Endodermal cell (in vitro differentiated cells): ENCODE results near the gene KDELR3. TPM values are rescaled to one million over a fixed set of nuclear protein-coding genes. Genes with fewer than 3 reads are reported as not detected.

Experiments used
- DNase-seq: peaks from one replicate; pipeline ENCODE4 v3.0.0-alpha.2; 2017
- H3K27ac ChIP-seq: 2 replicates; pipeline ENCODE4 v1.5.1; 2013; ENCODE audit warnings: mild to moderate bottlenecking, low read depth, low read length, moderate library complexity
- H3K27me3 ChIP-seq: 2 replicates; pipeline ENCODE4 v1.6.1; 2013; ENCODE audit warnings: mild to moderate bottlenecking, low read length, moderate library complexity; ENCODE audit not compliant: insufficient read depth, control insufficient read depth, poor library complexity, severe bottlenecking
- H3K36me3 ChIP-seq: 2 replicates; pipeline ENCODE4 v1.7.0; 2013; ENCODE audit warnings: mild to moderate bottlenecking, low read length, moderate library complexity; ENCODE audit not compliant: control insufficient read depth, insufficient read depth
- H3K4me1 ChIP-seq: one replicate; pipeline ENCODE4 v1.7.0; 2013; ENCODE audit warnings: low read length; ENCODE audit not compliant: control insufficient read depth, insufficient read depth
- H3K4me3 ChIP-seq: 2 replicates; pipeline ENCODE4 v1.5.1; 2013; ENCODE audit warnings: mild to moderate bottlenecking, low read length, moderate library complexity
- H3K9ac ChIP-seq: 2 replicates; pipeline ENCODE4 v1.6.1; 2013; ENCODE audit warnings: mild to moderate bottlenecking, low read length, moderate library complexity; ENCODE audit not compliant: poor library complexity, severe bottlenecking; ENCODE audit errors: extremely low read depth
- H3K9me3 ChIP-seq: 2 replicates; pipeline ENCODE4 v1.6.1; 2013; ENCODE audit warnings: mild to moderate bottlenecking, low read length, moderate library complexity; ENCODE audit not compliant: control insufficient read depth
- H3K27ac Mint-ChIP-seq: 2 replicates; pipeline ENCODE4 v1.8.0; 2020; ENCODE audit warnings: mixed read lengths
- H3K27me3 Mint-ChIP-seq: 2 replicates; pipeline ENCODE4 v1.8.0; 2021; ENCODE audit warnings: mild to moderate bottlenecking, mixed read lengths; ENCODE audit not compliant: insufficient read depth
- H3K36me3 Mint-ChIP-seq: 2 replicates; pipeline ENCODE4 v1.8.0; 2020; ENCODE audit warnings: low read depth, mixed read lengths
- H3K4me1 Mint-ChIP-seq: 2 replicates; pipeline ENCODE4 v1.8.0; 2020; ENCODE audit warnings: mixed read lengths
- H3K4me3 Mint-ChIP-seq: 2 replicates; pipeline ENCODE4 v1.8.0; 2020; ENCODE audit warnings: mild to moderate bottlenecking, moderate library complexity, mixed read lengths
- H3K9me3 Mint-ChIP-seq: 2 replicates; pipeline ENCODE4 v1.8.0; 2020; ENCODE audit warnings: mild to moderate bottlenecking, mixed read lengths
- whole genome bisulfite sequencing, 2 experiments: methylation state at CpG; one replicate each; pipeline versions ENCODE4 v1.1.5 to v1.1.7; 2013; ENCODE audit warnings: missing lambda C conversion rate in 2 of 2, mixed read lengths in 1 of 2; ENCODE audit not compliant: insufficient coverage in 1 of 2, insufficient read length in 1 of 2; 5-methylcytosine and 5-hydroxymethylcytosine counted together
- total RNA-seq, 2 donors: library from RNA; stranded (reverse); fragmentation: NEBNext Ultra II Directional in 1 of 2; extraction: Animal tissue kit (Norgen Biotek cat#: 25700) in 1 of 2; gene quantifications; 2 replicates in 1 of 2; 3 replicates in 1 of 2; pipeline ENCODE4 v1.2.1, GENCODE V29; 2021
- TF ChIP-seq, protein P1 (sequence below): fragments of 200-600 bp; sonication (generic); conservative IDR thresholded peaks from 2 replicates; pipeline ENCODE4 v1.5.0; 2021; ENCODE audit warnings: antibody characterized with exemption, mild to moderate bottlenecking

Gene KDELR3
- total RNA-seq, 2 donors from 2014 or later = 11.4 to 14.9 TPM

DNA sequence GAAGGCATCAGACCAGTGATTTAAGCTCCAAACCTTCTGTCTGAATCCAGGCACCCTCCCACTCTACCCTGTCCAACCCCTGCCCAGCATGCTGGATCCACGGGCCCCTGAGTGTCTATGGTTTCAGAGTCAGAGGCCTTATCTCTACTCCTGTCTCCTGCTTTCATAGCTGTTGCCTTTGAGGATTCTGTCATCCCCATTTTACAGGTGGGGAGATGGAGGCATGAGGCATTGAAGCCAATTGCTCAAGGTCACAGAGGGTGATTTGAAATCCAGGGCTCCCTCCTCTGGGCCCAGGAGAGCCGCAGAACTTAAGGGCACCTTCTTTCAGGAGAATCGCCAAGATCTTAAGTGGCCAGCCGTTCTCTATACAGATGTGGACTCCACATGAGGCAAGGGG lies 16.0 kb upstream of the KDELR3 start:
- Histone ChIP-seq H3K27me3 (peaks cover 63% of the 10 kb centered on the region), H3K9ac (no peak overlapping the region), H3K9me3 (no peaks in the 10 kb centered on the region), H3K27ac (no peak overlapping the region), H3K4me1 (no peaks in the 10 kb centered on the region), H3K4me3 (no peak overlapping the region), H3K36me3 (no peaks in the 10 kb centered on the region)
- Mint-ChIP-seq H3K27ac (no peak overlapping the region), H3K36me3 (no peaks in the 10 kb centered on the region), H3K4me3 (no peak overlapping the region), H3K27me3 (peaks cover 68% of the 10 kb centered on the region), H3K9me3 (no peaks in the 10 kb centered on the region), H3K4me1 (peaks cover 5% of the 10 kb centered on the region)
- 91% methylated on average over 4 of the region's 4 CpGs; no CpG with 5 or more reads in 1 of the 2 experiments for WGBS, 2 experiments
- no peak for DNase-seq
- TF ChIP-seq, protein P1, sequence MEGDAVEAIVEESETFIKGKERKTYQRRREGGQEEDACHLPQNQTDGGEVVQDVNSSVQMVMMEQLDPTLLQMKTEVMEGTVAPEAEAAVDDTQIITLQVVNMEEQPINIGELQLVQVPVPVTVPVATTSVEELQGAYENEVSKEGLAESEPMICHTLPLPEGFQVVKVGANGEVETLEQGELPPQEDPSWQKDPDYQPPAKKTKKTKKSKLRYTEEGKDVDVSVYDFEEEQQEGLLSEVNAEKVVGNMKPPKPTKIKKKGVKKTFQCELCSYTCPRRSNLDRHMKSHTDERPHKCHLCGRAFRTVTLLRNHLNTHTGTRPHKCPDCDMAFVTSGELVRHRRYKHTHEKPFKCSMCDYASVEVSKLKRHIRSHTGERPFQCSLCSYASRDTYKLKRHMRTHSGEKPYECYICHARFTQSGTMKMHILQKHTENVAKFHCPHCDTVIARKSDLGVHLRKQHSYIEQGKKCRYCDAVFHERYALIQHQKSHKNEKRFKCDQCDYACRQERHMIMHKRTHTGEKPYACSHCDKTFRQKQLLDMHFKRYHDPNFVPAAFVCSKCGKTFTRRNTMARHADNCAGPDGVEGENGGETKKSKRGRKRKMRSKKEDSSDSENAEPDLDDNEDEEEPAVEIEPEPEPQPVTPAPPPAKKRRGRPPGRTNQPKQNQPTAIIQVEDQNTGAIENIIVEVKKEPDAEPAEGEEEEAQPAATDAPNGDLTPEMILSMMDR = no peak

DNA sequence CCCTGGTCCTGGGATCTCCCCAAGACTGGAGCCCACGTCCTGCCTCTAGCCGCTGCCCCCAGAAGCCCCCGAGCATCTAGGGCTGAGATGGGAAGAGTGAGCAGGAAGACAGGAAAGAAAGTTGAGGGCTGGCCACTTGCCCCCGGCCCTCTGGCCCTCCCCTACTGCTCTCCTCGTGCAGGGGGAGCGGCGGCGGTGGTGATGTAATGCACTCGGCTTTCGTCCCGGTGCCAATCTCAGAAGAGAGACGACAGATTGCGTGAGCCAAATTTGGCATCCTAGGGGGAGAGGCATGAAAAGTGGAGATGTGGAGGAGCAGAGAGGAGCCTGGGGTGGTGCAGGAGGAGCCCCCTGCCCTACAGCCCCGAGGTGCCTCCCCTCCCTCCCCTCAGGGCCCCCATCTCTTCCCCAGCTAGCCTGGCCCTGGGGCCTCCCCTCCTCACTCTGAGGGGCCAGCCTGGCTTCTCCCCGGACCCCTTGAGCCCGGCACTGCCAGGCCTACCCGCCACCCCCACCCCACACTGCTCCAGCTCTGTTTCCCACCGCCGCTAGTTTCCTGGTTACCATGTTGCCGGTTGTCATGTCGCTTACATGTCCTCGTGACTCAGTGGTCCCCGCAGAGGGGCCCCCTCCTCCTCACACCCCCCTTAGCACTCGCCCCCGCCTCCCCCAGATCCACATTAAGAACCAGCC lies 15.4 kb upstream of the KDELR3 start:
- H3K9ac ChIP-seq = no peak overlapping the region
- no peaks in the 10 kb centered on the region for H3K9me3 Mint-ChIP-seq
- no peaks in the 10 kb centered on the region for H3K36me3 Mint-ChIP-seq
- no peak overlapping the region for H3K4me3 ChIP-seq
- peaks cover 69% of the 10 kb centered on the region for H3K27me3 ChIP-seq
- TF ChIP-seq, protein P1 = no peak
- peak; percentile 57 for DNase-seq
- H3K9me3 ChIP-seq = no peaks in the 10 kb centered on the region
- H3K4me1 Mint-ChIP-seq = peaks cover 5% of the 10 kb centered on the region
- no peak overlapping the region for H3K4me3 Mint-ChIP-seq
- no peak overlapping the region for H3K27ac ChIP-seq
- WGBS, 2 experiments = 55 to 72% methylated on average over 10 to 25 of the region's 25 CpGs
- no peaks in the 10 kb centered on the region for H3K4me1 ChIP-seq
- no peaks in the 10 kb centered on the region for H3K36me3 ChIP-seq
- no peak overlapping the region for H3K27ac Mint-ChIP-seq
- H3K27me3 Mint-ChIP-seq = peaks cover 74% of the 10 kb centered on the region

DNA sequence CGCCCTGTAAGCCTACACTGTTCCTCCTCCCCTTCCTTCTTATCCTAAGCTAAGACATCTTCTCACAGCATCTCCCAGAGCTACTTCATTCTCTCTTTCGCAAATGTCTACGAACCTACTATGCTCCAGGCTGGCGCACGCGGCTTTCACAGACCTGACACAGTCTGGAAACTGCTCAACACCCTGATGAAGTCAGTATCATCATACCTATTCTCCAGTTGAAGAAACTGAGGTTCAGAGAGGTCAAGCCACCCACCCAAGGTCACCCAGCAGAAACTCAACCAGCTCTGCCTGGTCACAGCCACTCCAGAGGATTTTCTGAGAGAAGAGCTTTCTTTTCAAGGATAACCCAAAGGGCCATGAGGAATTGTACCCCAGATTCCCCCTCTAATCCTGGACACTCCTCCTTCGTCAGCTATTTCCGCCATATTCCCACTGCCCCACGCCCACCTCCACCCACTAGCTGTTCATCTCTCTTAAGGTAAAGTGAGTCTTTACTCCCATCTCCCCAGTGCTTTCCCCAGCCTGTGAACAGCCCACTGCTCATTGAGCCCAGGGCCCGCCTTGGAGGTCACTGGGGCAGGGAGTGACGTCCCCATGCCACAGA lies 14.7 kb upstream of the KDELR3 start:
- peaks cover 5% of the 10 kb centered on the region for H3K4me1 Mint-ChIP-seq
- Histone ChIP-seq H3K9me3 (no peaks in the 10 kb centered on the region), H3K4me1 (no peaks in the 10 kb centered on the region), H3K4me3 (no peak overlapping the region), H3K36me3 (no peaks in the 10 kb centered on the region), H3K27ac (no peak overlapping the region), H3K27me3 (peaks cover 73% of the 10 kb centered on the region), H3K9ac (no peak overlapping the region)
- TF ChIP-seq, protein P1 = no peak
- no peak overlapping the region for H3K4me3 Mint-ChIP-seq
- H3K9me3 Mint-ChIP-seq = no peaks in the 10 kb centered on the region
- H3K36me3 Mint-ChIP-seq = no peaks in the 10 kb centered on the region
- H3K27me3 Mint-ChIP-seq = peaks cover 81% of the 10 kb centered on the region
- DNase-seq = no peak
- no peak overlapping the region for H3K27ac Mint-ChIP-seq
- WGBS, 2 experiments = 84 to 90% methylated on average over 8 to 11 of the region's 11 CpGs
